Hepatocyte (in vitro differentiated cells): Measurements from ENCODE around the gene NXN. TPM values are rescaled to one million over a fixed set of nuclear protein-coding genes. Genes with fewer than 3 reads are reported as not detected.

Experiments
- DNase-seq: peaks from one replicate; pipeline ENCODE4 v3.0.0-alpha.2; 2016; ENCODE audit warnings: low spot score
- H2AFZ ChIP-seq: fragments of 200-600 bp; sonication (generic); 2 replicates; pipeline ENCODE4 v1.6.0; 2016; ENCODE audit warnings: antibody characterized with exemption, mild to moderate bottlenecking
- H3K27ac ChIP-seq: fragments of 200-600 bp; sonication (generic); 2 replicates; pipeline ENCODE4 v1.5.1; 2016; ENCODE audit warnings: mild to moderate bottlenecking
- H3K27me3 ChIP-seq: fragments of 200-600 bp; sonication (generic); 2 replicates; pipeline ENCODE4 v1.6.1; 2016
- H3K36me3 ChIP-seq: fragments of 200-600 bp; sonication (generic); replicated peaks from 2 replicates; pipeline ENCODE4 v1.5.1; 2016; ENCODE audit warnings: low read depth; ENCODE audit not compliant: insufficient read depth
- H3K4me1 ChIP-seq: fragments of 200-600 bp; sonication (generic); 2 replicates; pipeline ENCODE4 v1.5.1; 2016; ENCODE audit warnings: mild to moderate bottlenecking, moderate library complexity; ENCODE audit not compliant: insufficient read depth
- H3K4me2 ChIP-seq: fragments of 200-600 bp; sonication (generic); 2 replicates; pipeline ENCODE4 v1.6.0; 2016
- H3K4me3 ChIP-seq: fragments of 200-600 bp; sonication (generic); 2 replicates; pipeline ENCODE4 v1.5.1; 2016; ENCODE audit warnings: mild to moderate bottlenecking
- H3K79me2 ChIP-seq: fragments of 200-600 bp; sonication (generic); 2 replicates; pipeline ENCODE4 v1.6.0; 2017; ENCODE audit warnings: mild to moderate bottlenecking
- H3K9me2 ChIP-seq: fragments of 200-600 bp; sonication (generic); replicated peaks from 2 replicates; pipeline ENCODE4 v1.6.0; 2017; ENCODE audit warnings: mild to moderate bottlenecking; ENCODE audit not compliant: insufficient read depth
- H3K9me3 ChIP-seq: fragments of 200-600 bp; sonication (generic); 2 replicates; pipeline ENCODE4 v1.5.1; 2016; ENCODE audit warnings: low read depth, mild to moderate bottlenecking
- H4K20me1 ChIP-seq: fragments of 200-600 bp; sonication (generic); 2 replicates; pipeline ENCODE4 v1.6.0; 2016; ENCODE audit warnings: mild to moderate bottlenecking; ENCODE audit not compliant: insufficient read depth, poor library complexity, severe bottlenecking
- CTCF ChIP-seq: fragments of 200-600 bp; sonication (generic); IDR thresholded peaks from 2 replicates; pipeline ENCODE4 v1.5.1; 2016; ENCODE audit warnings: antibody characterized with exemption, mild to moderate bottlenecking; ENCODE audit not compliant: poor library complexity
- EZH2 ChIP-seq: fragments of 200-600 bp; sonication (generic); IDR thresholded peaks from 2 replicates; pipeline ENCODE4 v1.6.1; 2016; ENCODE audit warnings: antibody characterized with exemption, mild to moderate bottlenecking, borderline replicate concordance
- EZH2phosphoT487 ChIP-seq: fragments of 200-600 bp; sonication (generic); IDR thresholded peaks from one replicate; pipeline ENCODE4 v1.6.1; 2018; ENCODE audit warnings: antibody characterized with exemption, mild to moderate bottlenecking, low read depth, moderate library complexity; ENCODE audit not compliant: unreplicated experiment, severe bottlenecking
- WGBS: methylation state at CpG from one replicate; pipeline ENCODE4 v1.1.6; 2016; ENCODE audit warnings: low lambda C conversion rate; ENCODE audit errors: missing lambda C conversion rate; 5-methylcytosine and 5-hydroxymethylcytosine counted together
- polyA plus RNA-seq: library from polyadenylated mRNA; unstranded; fragments of >200 nt; fragmentation: Nextera tagmentation; extraction: Ambion mirVana; gene quantifications from 2 replicates; pipeline ENCODE4 v1.2.1, GENCODE V29; 2016
- total RNA-seq: library from RNA; depleted of rRNA; stranded (reverse); fragments of >200 nt; gene quantifications from 2 replicates; pipeline ENCODE4 v1.2.3, GENCODE V29; 2014

NXN gene
- total and polyA plus RNA-seq, 2 experiments from 2014 or later, result 55.0 to 74.1 TPM

GRCh38 chr17:1010086-1010450, 30.5 kb upstream of the NXN start:
- TF ChIP-seq EZH2 (no peak), EZH2phosphoT487 (no peak), CTCF (no peak)
- Histone ChIP-seq H4K20me1 (no peaks in the 10 kb centered on the region), H3K4me3 (no peak overlapping the region), H3K27me3 (no peaks in the 10 kb centered on the region), H3K9me2 (no peaks in the 10 kb centered on the region), H3K79me2 (no peaks in the 10 kb centered on the region), H3K4me1 (peaks cover 11% of the 10 kb centered on the region), H3K36me3 (no peaks in the 10 kb centered on the region), H3K9me3 (no peaks in the 10 kb centered on the region), H2AFZ (no peak overlapping the region), H3K27ac (no peak overlapping the region), H3K4me2 (no peak overlapping the region)
- DNase-seq, result no peak
- 91% methylated on average over 10 of the region's 10 CpGs for WGBS

- Histone ChIP-seq H3K4me3 (no peak overlapping the region), H3K4me2 (no peak overlapping the region), H3K79me2 (no peaks in the 10 kb centered on the region), H3K36me3 (no peaks in the 10 kb centered on the region), H3K27me3 (no peaks in the 10 kb centered on the region), H3K9me3 (no peaks in the 10 kb centered on the region), H4K20me1 (no peaks in the 10 kb centered on the region), H3K9me2 (no peaks in the 10 kb centered on the region), H3K4me1 (peaks cover 17% of the 10 kb centered on the region), H2AFZ (no peak overlapping the region), H3K27ac (no peak overlapping the region)
- TF ChIP-seq EZH2, result no peak
- no peak for TF ChIP-seq CTCF
- TF ChIP-seq EZH2phosphoT487, result no peak
- DNase-seq, result no peak
- WGBS, result 86% methylated on average over 19 of the region's 19 CpGs
Measured at GRCh38 chr17:1009229-1010085, 29.9 kb upstream of the NXN start.

- Histone ChIP-seq H3K4me3 (no peak overlapping the region), H4K20me1 (no peaks in the 10 kb centered on the region), H3K9me3 (no peaks in the 10 kb centered on the region), H2AFZ (no peak overlapping the region), H3K4me2 (no peak overlapping the region), H3K79me2 (no peaks in the 10 kb centered on the region), H3K9me2 (no peaks in the 10 kb centered on the region), H3K27me3 (no peaks in the 10 kb centered on the region), H3K27ac (no peak overlapping the region), H3K4me1 (peaks cover 27% of the 10 kb centered on the region), H3K36me3 (no peaks in the 10 kb centered on the region)
- WGBS, result 95% methylated on average over 21 of the region's 21 CpGs
- no peak for DNase-seq
- TF ChIP-seq EZH2, result no peak
- TF ChIP-seq CTCF, result no peak
- TF ChIP-seq EZH2phosphoT487, result no peak
Measured at GRCh38 chr17:1008008-1008761, 28.6 kb upstream of the NXN start.
